SJCRH30 (cell line): Measurements from ENCODE around the gene SMCO2. TPM values are rescaled to one million over a fixed set of nuclear protein-coding genes. Genes with fewer than 3 reads are reported as not detected.

ENCODE experiments used
- DNase-seq, 2 experiments: peaks; one replicate each; pipeline ENCODE4 v3.0.0-alpha.2; 2015 to 2020
- H3K27ac ChIP-seq: fragments of 250-450 bp; sonication (Bioruptor Pico); 2 replicates; pipeline ENCODE4 v1.5.1; 2020; ENCODE audit warnings: mild to moderate bottlenecking, moderate library complexity
- H3K27me3 ChIP-seq: fragments of 250-450 bp; sonication (Bioruptor Pico); 2 replicates; pipeline ENCODE4 v1.5.1; 2020; ENCODE audit warnings: mild to moderate bottlenecking, moderate library complexity
- H3K36me3 ChIP-seq: fragments of 250-450 bp; sonication (Bioruptor Pico); 2 replicates; pipeline ENCODE4 v1.5.1; 2020; ENCODE audit warnings: mild to moderate bottlenecking, moderate library complexity
- H3K4me1 ChIP-seq: fragments of 250-450 bp; sonication (Bioruptor Pico); 2 replicates; pipeline ENCODE4 v1.5.1; 2020; ENCODE audit warnings: mild to moderate bottlenecking, moderate library complexity
- H3K4me3 ChIP-seq: fragments of 250-450 bp; sonication (Bioruptor Pico); 2 replicates; pipeline ENCODE4 v1.5.1; 2020; ENCODE audit warnings: mild to moderate bottlenecking, moderate library complexity
- H3K9me3 ChIP-seq: fragments of 250-450 bp; sonication (Bioruptor Pico); replicated peaks from 2 replicates; pipeline ENCODE4 v1.5.1; 2020; ENCODE audit warnings: mild to moderate bottlenecking, moderate library complexity
- total RNA-seq: library from RNA; depleted of rRNA; stranded (reverse); fragments of >200 nt; shearing (Covaris generic); gene quantifications from 2 replicates; pipeline ENCODE4 v1.2.3, GENCODE V29; 2014

Gene SMCO2
- total RNA-seq, 1 experiment from 2014 or later: not detected

GRCh38 chr12:27521066-27521465 is 74.5 kb downstream of the SMCO2 start:
- Histone ChIP-seq H3K27me3 (no peaks in the 10 kb centered on the region), H3K27ac (peak overlapping the region; percentile 22; the same call in 1 of the 2 replicates), H3K4me1 (peaks cover 17% of the 10 kb centered on the region), H3K9me3 (no peaks in the 10 kb centered on the region), H3K4me3 (0 out of 2 replicates have a peak overlapping the region, but pooled peaks have one; percentile 1), H3K36me3 (no peaks in the 10 kb centered on the region)
- DNase-seq: peak; percentile 54 to 74

DNA sequence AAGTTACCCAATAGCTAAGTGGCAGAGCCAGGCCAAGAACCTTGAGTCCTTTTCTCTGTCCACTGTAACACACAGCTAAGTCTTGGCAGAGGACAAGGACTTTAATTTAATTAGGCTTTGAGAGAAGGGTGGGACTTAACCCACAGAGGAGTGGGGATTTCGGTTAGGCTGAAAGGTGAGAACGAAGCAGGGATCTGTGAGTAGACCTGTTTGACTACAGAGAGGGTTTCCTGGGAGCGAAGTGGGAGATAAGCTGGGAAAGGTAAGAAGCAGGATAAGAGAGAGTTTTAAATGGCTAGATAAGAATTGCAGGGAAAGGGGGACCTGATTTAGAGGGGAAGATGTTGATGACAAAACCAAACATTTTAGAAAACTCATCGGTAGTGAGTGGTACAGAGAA is 75.4 kb downstream of the SMCO2 start:
- no peak for DNase-seq
- Histone ChIP-seq H3K36me3 (no peaks in the 10 kb centered on the region), H3K27me3 (no peaks in the 10 kb centered on the region), H3K9me3 (no peaks in the 10 kb centered on the region), H3K4me1 (peaks cover 17% of the 10 kb centered on the region), H3K4me3 (no peak overlapping the region), H3K27ac (no peak overlapping the region)

DNA sequence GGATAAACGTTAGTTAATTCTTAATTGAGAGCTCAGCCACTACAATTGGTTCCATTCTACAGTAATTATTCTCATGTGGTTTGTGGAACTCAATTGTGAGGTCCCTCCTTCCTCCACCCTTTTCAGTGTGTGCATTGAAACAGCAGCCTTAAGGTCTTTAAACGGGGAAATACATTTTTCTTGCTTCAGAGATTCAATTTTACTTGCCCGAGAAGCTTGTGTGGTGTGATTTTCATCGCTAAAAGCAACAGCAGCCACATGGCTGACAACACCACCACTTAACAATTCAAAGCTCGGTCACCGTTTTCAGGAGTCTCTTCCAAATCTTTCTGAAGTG is 76.7 kb downstream of the SMCO2 start:
- no peak for DNase-seq
- Histone ChIP-seq H3K9me3 (no peaks in the 10 kb centered on the region), H3K27me3 (no peaks in the 10 kb centered on the region), H3K27ac (peak overlapping the region; percentile 91), H3K4me3 (peak overlapping the region; percentile 81), H3K36me3 (no peaks in the 10 kb centered on the region), H3K4me1 (peaks cover 17% of the 10 kb centered on the region)

GRCh38 chr12:27523642-27524493 is 77.3 kb downstream of the SMCO2 start, which contains the start of gene PPFIBP1:
TSS of gene PPFIBP1 (plus strand) at chr12:27524206. CDS start at chr12:27633397, 109,191 bp downstream.
- Histone ChIP-seq H3K27me3 (no peaks in the 10 kb centered on the region), H3K4me1 (peaks cover 17% of the 10 kb centered on the region), H3K27ac (peak within 1 kb of the TSS; percentile 91), H3K4me3 (peak within 1 kb of the TSS; percentile 81), H3K9me3 (no peaks in the 10 kb centered on the region), H3K36me3 (no peaks in the 10 kb centered on the region)
- peak; percentile 99 for DNase-seq

DNA sequence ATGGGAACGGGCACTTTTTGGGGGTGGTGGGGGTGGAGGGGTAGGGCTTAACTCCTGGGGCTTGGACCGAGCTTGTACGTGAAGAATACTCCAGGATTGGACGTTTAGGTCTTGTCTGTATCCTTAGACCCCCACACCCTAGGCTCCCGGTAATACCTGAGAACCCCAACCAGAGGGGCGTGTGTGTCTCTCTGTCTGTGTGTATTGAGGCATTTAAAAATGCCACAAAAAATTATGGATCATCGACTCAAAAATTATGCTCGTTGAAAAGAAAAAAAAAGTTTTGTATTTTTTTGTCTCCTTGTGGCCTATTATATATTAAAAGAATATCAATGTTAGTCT is 77.9 kb downstream of the SMCO2 start:
- Histone ChIP-seq H3K4me1 (peaks cover 17% of the 10 kb centered on the region), H3K36me3 (no peaks in the 10 kb centered on the region), H3K4me3 (peak overlapping the region; percentile 81), H3K27me3 (no peaks in the 10 kb centered on the region), H3K27ac (peak overlapping the region; percentile 91), H3K9me3 (no peaks in the 10 kb centered on the region)
- no peak for DNase-seq

DNA sequence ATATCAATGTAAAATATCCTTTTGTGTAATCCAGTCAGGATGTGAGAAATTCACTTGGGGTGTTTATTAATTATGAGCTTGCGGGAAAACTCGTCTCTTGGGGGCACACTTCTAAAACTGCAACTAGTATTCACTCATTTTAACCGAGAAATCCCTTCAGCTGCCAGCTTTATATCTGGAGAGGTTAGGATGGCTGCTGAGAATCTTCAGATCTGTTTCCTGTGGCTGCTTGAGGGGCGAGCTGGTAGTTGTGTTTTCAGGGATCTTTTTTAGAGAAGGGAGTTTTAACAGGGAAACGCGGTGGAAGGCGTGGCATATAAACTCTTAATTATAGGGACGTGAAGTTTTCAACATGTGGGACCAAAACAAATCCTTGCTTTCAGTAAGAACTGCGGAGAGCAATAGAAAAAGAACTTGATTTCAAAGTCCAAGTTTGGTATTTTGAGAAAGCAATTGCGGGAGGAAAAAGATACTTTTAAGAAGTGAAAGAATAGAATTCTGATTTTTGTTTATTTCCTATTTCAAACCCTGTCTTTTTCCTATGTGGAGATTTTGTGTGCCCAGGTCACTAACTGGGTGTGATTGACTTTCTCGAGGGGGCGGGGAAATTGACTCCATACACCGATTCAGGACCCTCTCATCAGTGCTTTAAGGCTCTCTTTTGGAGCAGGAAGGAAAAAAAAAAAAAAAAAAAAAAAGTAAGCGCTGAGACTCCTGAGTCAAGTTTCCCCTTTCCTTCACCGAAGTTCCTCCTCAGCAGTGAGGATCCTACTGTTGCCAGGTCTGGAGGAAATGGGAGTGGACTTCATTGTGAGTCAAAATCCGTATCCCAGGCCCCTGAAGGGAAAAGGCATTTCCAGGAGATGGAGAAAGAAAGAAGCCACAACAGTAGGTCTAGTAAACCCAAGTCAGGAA is 78.6 kb downstream of the SMCO2 start:
- Histone ChIP-seq H3K36me3 (no peaks in the 10 kb centered on the region), H3K4me3 (peak overlapping the region; percentile 81), H3K27ac (peak overlapping the region; percentile 91), H3K4me1 (peaks cover 17% of the 10 kb centered on the region), H3K9me3 (no peaks in the 10 kb centered on the region), H3K27me3 (no peaks in the 10 kb centered on the region)
- peak in 1 of 2 experiments; percentile 62 for DNase-seq

- Histone ChIP-seq H3K27me3 (no peaks in the 10 kb centered on the region), H3K4me1 (peaks cover 9% of the 10 kb centered on the region), H3K36me3 (no peaks in the 10 kb centered on the region), H3K9me3 (no peaks in the 10 kb centered on the region), H3K4me3 (no peak overlapping the region), H3K27ac (no peak overlapping the region)
- no peak for DNase-seq
Measured at GRCh38 chr12:27527512-27527911, 81.0 kb downstream of the SMCO2 start.

DNA sequence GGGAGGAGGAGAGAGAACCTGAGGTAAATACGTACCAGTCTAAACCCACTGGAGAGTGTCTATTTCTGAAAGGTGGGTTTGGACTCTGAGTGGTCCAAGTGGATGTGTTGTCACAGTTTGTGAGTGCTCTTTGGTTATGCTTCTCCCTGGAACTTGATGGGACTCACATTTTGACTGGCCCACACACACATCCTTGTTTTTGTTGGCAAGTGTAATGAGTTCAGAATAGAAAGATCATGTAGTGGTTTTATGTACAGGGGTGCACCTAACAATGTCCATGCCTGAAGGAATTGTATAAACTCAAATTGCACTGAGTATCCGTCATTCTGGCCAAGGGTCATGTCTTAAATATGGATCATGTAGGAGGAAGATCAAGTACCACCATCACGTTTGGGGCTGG is 82.3 kb downstream of the SMCO2 start:
- H3K9me3 ChIP-seq: no peaks in the 10 kb centered on the region
- H3K4me3 ChIP-seq: no peak overlapping the region
- no peak overlapping the region for H3K27ac ChIP-seq
- no peaks in the 10 kb centered on the region for H3K36me3 ChIP-seq
- peaks cover 9% of the 10 kb centered on the region for H3K4me1 ChIP-seq
- no peaks in the 10 kb centered on the region for H3K27me3 ChIP-seq
- DNase-seq: no peak

GRCh38 chr12:27530157-27530922 is 83.8 kb downstream of the SMCO2 start:
- Histone ChIP-seq H3K27me3 (no peaks in the 10 kb centered on the region), H3K9me3 (no peaks in the 10 kb centered on the region), H3K4me3 (no peak overlapping the region), H3K4me1 (peaks cover 9% of the 10 kb centered on the region), H3K27ac (no peak overlapping the region), H3K36me3 (no peaks in the 10 kb centered on the region)
- no peak for DNase-seq

DNA sequence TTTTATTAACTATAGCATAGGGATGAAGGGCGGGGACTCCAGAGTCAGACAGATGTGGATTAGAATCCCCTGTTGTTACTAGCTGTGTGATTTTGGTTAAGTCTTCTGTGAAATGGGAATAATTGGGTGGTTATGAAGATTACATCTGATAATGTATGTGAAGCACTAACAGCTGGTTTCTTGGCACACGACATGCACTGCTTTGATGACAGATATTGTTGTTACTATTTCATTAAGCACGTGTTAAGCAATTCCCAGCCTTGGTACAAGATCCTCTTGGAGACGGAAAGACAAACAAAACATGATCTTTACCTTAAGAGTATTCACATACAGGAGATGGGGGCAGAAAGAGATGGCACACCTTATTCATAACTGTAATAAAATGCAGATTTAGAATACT is 85.4 kb downstream of the SMCO2 start:
- Histone ChIP-seq H3K27me3 (no peaks in the 10 kb centered on the region), H3K27ac (no peak overlapping the region), H3K4me3 (no peak overlapping the region), H3K9me3 (no peaks in the 10 kb centered on the region), H3K4me1 (0 out of 2 replicates have a peak, but pooled peaks cover 3% of the 10 kb centered on the region), H3K36me3 (no peaks in the 10 kb centered on the region)
- no peak for DNase-seq

DNA sequence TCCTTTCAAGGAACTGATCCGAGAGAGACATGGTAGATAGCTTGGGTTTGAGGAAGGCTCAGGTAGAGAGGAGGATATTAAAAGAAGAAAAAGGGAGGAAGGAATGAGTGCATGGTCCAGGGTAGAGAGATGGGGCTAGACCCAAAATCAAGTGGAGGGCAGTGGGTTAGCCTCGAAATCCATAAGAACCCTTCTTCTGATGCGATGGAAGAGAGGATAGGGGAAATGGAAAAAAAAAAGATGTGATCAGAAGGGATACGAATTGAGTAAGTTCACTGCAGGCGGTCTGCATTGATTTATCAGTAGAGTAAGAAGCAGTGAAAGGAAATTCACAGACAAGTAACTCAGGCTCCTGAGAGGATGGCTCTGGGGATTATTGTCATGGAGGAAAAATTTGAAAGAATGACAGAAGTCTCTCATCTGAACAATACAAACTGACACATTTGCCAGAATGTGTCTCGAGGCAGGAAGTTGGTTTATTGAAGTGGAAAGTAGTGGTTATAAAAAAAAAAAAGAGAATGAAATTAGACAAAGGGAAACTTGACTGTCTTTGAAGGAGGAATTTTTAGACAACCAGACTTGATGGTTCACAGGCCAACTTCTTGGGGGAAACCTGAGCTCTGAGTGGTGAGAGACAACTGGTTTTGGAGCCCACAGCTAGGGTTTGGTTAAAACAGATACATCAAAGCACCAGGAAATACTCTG is 87.7 kb downstream of the SMCO2 start:
- DNase-seq: no peak
- H3K9me3 ChIP-seq: no peaks in the 10 kb centered on the region
- no peak overlapping the region for H3K4me3 ChIP-seq
- H3K27ac ChIP-seq: no peak overlapping the region
- H3K36me3 ChIP-seq: no peaks in the 10 kb centered on the region; the same call in 1 of the 2 replicates
- 0 out of 2 replicates have a peak, but pooled peaks cover 3% of the 10 kb centered on the region for H3K4me1 ChIP-seq
- no peaks in the 10 kb centered on the region for H3K27me3 ChIP-seq

- Histone ChIP-seq H3K36me3 (no peaks in the 10 kb centered on the region; the same call in 1 of the 2 replicates), H3K9me3 (no peaks in the 10 kb centered on the region), H3K27me3 (no peaks in the 10 kb centered on the region), H3K4me3 (no peak overlapping the region), H3K4me1 (0 out of 2 replicates have a peak, but pooled peaks cover 3% of the 10 kb centered on the region), H3K27ac (no peak overlapping the region)
- DNase-seq: no peak
Measured at GRCh38 chr12:27534765-27535161, 88.2 kb downstream of the SMCO2 start.

DNA sequence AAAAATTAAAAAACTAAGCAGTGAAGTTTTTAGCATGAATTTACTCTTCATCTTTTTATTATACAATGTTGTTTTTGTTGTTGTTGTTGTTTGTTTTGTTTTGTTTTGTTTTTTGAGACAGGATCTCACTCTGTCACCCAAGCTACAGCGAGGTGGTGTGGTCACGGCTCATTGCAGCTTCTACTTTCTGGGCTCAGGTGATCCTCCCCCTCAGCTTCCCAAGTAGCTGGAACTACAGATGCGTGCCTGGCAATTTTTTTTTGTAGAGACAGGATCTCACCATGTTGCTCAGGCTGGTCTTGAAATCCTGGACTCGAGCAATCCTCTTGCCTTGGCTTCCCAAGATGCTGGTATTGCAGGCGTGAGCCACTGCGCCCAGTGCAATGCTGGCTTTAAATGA is 88.8 kb downstream of the SMCO2 start:
- no peak overlapping the region for H3K27ac ChIP-seq

More for the DNA sequence above, 88.8 kb downstream of the SMCO2 start:
- Histone ChIP-seq H3K36me3 (no peaks in the 10 kb centered on the region; the same call in 1 of the 2 replicates), H3K4me3 (no peak overlapping the region), H3K9me3 (no peaks in the 10 kb centered on the region), H3K27me3 (no peaks in the 10 kb centered on the region), H3K4me1 (0 out of 2 replicates have a peak, but pooled peaks cover 3% of the 10 kb centered on the region)
- DNase-seq: no peak
